ENCODE data around the gene PGP.

The PGP gene

DNA sequence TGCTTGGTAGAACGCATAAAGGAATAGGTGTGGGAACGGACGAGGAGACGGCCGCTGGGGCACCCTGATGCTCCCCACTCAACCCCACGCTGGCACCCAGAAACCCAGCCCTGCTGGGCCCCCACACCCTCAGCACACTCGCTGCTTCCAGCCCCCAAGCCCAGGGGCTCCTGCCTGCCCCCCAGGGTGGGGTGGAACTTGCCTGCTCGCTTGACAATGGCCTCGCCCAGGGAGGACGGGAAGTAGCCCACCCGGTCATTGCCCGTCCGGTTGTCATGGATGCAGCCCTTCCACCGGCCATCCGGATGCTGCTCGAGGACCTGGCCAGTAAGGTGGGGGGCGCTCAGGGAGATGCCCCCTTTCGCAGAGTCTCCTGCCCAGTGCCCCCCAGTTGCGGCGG lies 28.1 kb downstream of the PGP start:
- Histone ChIP-seq H3K27ac (ENCODE audit: low read depth, low read length) (no peak overlapping the region), H3K4me1 (ENCODE audit: control insufficient read depth in 5 of 5, insufficient read depth in 5 of 5, low read length in 5 of 5) (no peaks in the 10 kb centered on the region), H3K36me3 (ENCODE audit: control insufficient read depth in 5 of 5, insufficient read depth in 5 of 5, low read length in 5 of 5) (no peaks in the 10 kb centered on the region), H3K4me3 (ENCODE audit: low read depth in 1 of 5, low read length in 5 of 5) (no peak overlapping the region), H3K9me3 (ENCODE audit: control insufficient read depth in 5 of 5, low read length in 5 of 5) (peaks cover 0 to 6% (median 0%) of the 10 kb centered on the region in 5 donors), H3K9ac (ENCODE audit: low read length in 5 of 5) (no peak overlapping the region), H3K27me3 (ENCODE audit: control insufficient read depth in 5 of 5, insufficient read depth in 4 of 5, low read length in 5 of 5) (peaks cover 0 to 3% (median 0%) of the 10 kb centered on the region in 5 donors)

DNA sequence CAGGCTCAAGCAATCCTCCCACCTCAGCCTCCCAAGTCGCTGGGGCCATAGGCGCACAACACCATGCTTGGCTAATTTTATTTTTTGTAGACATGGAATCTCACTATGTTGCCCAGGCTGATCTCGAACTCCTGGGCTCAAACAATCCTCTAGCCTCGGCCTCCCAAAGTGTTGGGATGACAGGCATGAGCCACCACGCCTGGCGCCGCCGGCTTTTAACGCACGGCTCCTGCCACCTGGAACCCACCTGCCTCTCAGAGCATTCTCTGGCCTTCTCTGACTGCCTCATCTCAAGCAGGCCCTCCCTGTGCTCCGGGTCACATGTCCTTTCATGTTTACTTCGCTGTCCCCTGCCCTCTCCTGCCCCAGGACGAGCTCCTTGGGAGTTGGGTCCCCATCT lies 28.6 kb downstream of the PGP start:
- H3K4me3 ChIP-seq (ENCODE audit: low read depth in 1 of 5, low read length in 5 of 5) = no peak overlapping the region
- H3K4me1 ChIP-seq (ENCODE audit: control insufficient read depth in 5 of 5, insufficient read depth in 5 of 5, low read length in 5 of 5) = no peaks in the 10 kb centered on the region
- H3K36me3 ChIP-seq (ENCODE audit: control insufficient read depth in 5 of 5, insufficient read depth in 5 of 5, low read length in 5 of 5) = no peaks in the 10 kb centered on the region
- H3K9ac ChIP-seq (ENCODE audit: low read length in 5 of 5) = no peak overlapping the region
- H3K27ac ChIP-seq (ENCODE audit: low read depth, low read length) = no peak overlapping the region
- peaks cover 0 to 3% (median 0%) of the 10 kb centered on the region in 5 donors for H3K27me3 ChIP-seq (ENCODE audit: control insufficient read depth in 5 of 5, insufficient read depth in 4 of 5, low read length in 5 of 5)
- H3K9me3 ChIP-seq (ENCODE audit: control insufficient read depth in 5 of 5, low read length in 5 of 5) = peaks cover 0 to 6% (median 0%) of the 10 kb centered on the region in 5 donors

DNA sequence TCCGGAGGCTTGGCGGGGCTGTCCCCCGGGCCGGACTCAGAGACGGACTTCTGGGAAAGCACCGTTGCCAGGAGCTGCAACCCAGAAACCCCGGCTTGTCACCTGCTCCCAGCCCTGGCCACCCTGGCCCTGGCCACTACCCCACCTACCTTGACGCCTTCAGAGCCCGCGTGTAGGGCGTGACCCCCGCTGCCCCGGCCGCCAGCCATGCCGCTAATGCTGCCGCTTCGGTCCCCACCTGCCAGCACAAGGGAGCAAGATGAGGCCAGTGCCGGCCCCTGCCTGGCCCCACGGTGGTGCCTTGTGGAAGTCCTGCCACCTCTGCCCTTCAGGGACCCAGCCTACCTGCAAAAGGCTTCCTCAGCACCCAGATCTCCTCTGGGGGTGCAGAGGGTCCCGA lies 29.7 kb downstream of the PGP start:
- H3K9ac ChIP-seq (ENCODE audit: low read length in 5 of 5) = no peak overlapping the region
- H3K4me3 ChIP-seq (ENCODE audit: low read depth in 1 of 5, low read length in 5 of 5) = no peak overlapping the region
- H3K27me3 ChIP-seq (ENCODE audit: control insufficient read depth in 5 of 5, insufficient read depth in 4 of 5, low read length in 5 of 5) = peaks cover 0 to 3% (median 0%) of the 10 kb centered on the region in 5 donors
- no peak overlapping the region for H3K27ac ChIP-seq (ENCODE audit: low read depth, low read length)
- no peaks in the 10 kb centered on the region for H3K4me1 ChIP-seq (ENCODE audit: control insufficient read depth in 5 of 5, insufficient read depth in 5 of 5, low read length in 5 of 5)
- no peaks in the 10 kb centered on the region for H3K36me3 ChIP-seq (ENCODE audit: control insufficient read depth in 5 of 5, insufficient read depth in 5 of 5, low read length in 5 of 5)
- peaks cover 0 to 6% (median 0%) of the 10 kb centered on the region in 5 donors for H3K9me3 ChIP-seq (ENCODE audit: control insufficient read depth in 5 of 5, low read length in 5 of 5)

DNA sequence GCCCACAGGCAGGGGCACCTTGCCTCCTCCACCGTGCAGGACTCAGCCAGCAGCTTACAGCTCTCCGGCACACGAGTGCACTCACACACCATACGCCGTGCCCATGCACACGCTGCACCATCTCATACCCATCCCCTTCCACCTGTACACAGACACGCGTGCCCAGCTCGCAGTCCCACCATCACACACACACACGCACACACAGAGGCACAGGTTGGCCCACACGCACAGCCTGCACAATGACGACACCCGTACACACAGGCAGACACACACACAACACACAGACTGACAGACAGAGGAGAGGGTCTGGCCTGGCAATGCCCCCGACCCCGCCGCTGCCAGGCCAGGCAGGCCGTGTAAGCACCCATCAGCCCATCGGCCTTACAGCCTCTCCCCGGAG lies 30.3 kb downstream of the PGP start:
- no peak overlapping the region for H3K9ac ChIP-seq (ENCODE audit: low read length in 5 of 5)
- H3K9me3 ChIP-seq (ENCODE audit: control insufficient read depth in 5 of 5, low read length in 5 of 5) = peaks cover 0 to 6% (median 0%) of the 10 kb centered on the region in 5 donors
- no peak overlapping the region for H3K4me3 ChIP-seq (ENCODE audit: low read depth in 1 of 5, low read length in 5 of 5)
- H3K36me3 ChIP-seq (ENCODE audit: control insufficient read depth in 5 of 5, insufficient read depth in 5 of 5, low read length in 5 of 5) = no peaks in the 10 kb centered on the region
- no peak overlapping the region for H3K27ac ChIP-seq (ENCODE audit: low read depth, low read length)
- H3K4me1 ChIP-seq (ENCODE audit: control insufficient read depth in 5 of 5, insufficient read depth in 5 of 5, low read length in 5 of 5) = no peaks in the 10 kb centered on the region
- H3K27me3 ChIP-seq (ENCODE audit: control insufficient read depth in 5 of 5, insufficient read depth in 4 of 5, low read length in 5 of 5) = peaks cover 0 to 3% (median 0%) of the 10 kb centered on the region in 5 donors

DNA sequence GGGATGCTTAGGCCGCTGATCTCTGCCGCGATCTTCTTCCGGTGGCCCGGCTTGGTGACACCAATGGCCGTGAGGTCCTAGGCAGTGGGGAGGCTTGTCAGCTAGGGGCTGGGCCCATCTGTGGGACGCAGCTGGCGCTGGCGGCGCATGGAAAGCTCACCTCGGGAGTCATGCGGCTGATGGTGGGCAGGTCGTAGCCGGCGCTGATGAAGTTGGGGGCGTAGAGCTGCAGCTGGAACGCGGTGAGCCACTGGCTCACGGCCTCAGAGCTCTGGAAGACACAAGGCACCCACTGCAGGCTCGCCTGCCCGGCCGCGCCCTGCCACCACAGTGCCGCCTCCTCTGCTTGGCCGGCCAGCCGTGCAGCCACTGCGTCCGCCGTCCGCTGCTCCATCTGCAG lies 31.0 kb downstream of the PGP start:
- H3K27me3 ChIP-seq (ENCODE audit: control insufficient read depth in 5 of 5, insufficient read depth in 4 of 5, low read length in 5 of 5) = peaks cover 0 to 3% (median 0%) of the 10 kb centered on the region in 5 donors
- H3K4me1 ChIP-seq (ENCODE audit: control insufficient read depth in 5 of 5, insufficient read depth in 5 of 5, low read length in 5 of 5) = no peaks in the 10 kb centered on the region
- peaks cover 0 to 6% (median 0%) of the 10 kb centered on the region in 5 donors for H3K9me3 ChIP-seq (ENCODE audit: control insufficient read depth in 5 of 5, low read length in 5 of 5)
- H3K36me3 ChIP-seq (ENCODE audit: control insufficient read depth in 5 of 5, insufficient read depth in 5 of 5, low read length in 5 of 5) = no peaks in the 10 kb centered on the region
- H3K4me3 ChIP-seq (ENCODE audit: low read depth in 1 of 5, low read length in 5 of 5) = no peak overlapping the region
- H3K9ac ChIP-seq (ENCODE audit: low read length in 5 of 5) = no peak overlapping the region
- no peak overlapping the region for H3K27ac ChIP-seq (ENCODE audit: low read depth, low read length)

DNA sequence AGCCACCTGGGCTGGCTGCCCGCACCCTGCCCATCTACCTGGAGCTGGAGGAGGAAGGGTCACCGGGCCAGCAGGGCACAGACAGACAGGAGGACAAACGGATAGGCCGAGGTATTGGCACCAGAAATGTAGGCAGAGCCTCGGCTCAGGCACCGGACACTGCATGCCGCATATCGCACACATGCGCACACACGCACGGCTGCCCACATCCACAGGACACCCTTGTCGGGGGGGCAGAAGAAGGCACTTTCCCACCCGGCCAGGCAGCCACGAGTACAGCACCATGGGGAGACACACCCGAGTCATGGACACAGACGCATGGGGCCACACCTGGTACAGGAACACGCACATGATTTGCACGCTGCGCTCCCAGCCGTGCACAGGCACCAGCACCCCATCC lies 32.7 kb downstream of the PGP start:
- peaks cover 0 to 6% (median 0%) of the 10 kb centered on the region in 5 donors for H3K9me3 ChIP-seq (ENCODE audit: control insufficient read depth in 5 of 5, low read length in 5 of 5)
- peaks cover 0 to 9% (median 7%) of the 10 kb centered on the region in 5 donors for H3K36me3 ChIP-seq (ENCODE audit: control insufficient read depth in 5 of 5, insufficient read depth in 5 of 5, low read length in 5 of 5)
- H3K9ac ChIP-seq (ENCODE audit: low read length in 5 of 5) = no peak overlapping the region
- no peak overlapping the region for H3K4me3 ChIP-seq (ENCODE audit: low read depth in 1 of 5, low read length in 5 of 5)
- no peak overlapping the region for H3K27ac ChIP-seq (ENCODE audit: low read depth, low read length)
- H3K27me3 ChIP-seq (ENCODE audit: control insufficient read depth in 5 of 5, insufficient read depth in 4 of 5, low read length in 5 of 5) = peaks cover 0 to 3% (median 0%) of the 10 kb centered on the region in 5 donors
- no peaks in the 10 kb centered on the region for H3K4me1 ChIP-seq (ENCODE audit: control insufficient read depth in 5 of 5, insufficient read depth in 5 of 5, low read length in 5 of 5)

DNA sequence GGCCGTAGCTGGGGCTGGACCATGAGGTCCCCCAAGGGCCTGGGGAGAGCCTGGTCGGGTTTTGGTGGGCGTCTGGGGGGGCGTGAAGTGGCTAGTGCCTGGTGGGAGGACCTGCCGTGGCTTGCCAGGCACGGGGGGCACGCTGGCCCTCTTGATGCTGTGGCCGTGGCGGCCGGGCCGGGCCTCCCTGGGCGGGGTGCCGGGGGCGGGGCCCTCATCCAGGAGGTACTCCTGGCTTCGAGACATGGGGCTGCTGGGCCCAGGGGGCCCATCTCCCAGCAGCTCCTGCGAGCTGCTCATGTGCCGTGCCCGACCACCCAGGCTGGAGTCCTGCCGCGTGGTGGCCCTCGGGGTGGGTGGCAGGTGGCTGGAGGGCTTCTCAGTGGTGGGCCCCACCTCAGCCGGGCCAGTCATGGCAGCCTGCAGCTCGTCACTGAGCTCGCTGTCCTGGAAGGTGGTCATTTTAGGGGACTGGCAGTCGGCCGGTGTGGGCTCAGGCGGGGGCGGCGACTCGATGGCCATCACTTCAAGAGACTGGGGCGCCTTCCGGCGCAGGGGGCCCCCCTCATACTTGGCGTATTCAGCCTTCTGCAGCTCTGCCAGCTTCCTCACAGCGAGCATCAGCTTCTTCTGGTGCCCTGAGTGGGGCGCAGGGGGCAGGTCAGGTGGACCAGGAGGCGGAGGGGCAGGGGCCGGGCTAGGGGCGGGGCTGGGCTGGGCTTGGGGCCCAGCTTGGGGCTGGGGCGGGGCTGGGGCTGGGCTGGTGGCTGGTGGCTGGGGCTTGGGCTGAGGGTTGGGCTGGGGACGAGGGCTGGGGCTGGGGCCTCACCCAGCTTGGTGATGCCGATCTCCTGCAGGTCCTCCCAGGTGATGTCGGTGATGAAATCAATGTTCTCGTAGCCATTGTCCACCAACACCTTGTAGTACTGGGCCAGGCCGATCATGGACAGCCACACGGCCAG lies 33.4 kb downstream of the PGP start:
- no peak overlapping the region for H3K27ac ChIP-seq (ENCODE audit: low read depth, low read length)
- no peak overlapping the region for H3K9ac ChIP-seq (ENCODE audit: low read length in 5 of 5)
- no peaks in the 10 kb centered on the region for H3K4me1 ChIP-seq (ENCODE audit: control insufficient read depth in 5 of 5, insufficient read depth in 5 of 5, low read length in 5 of 5)
- peaks cover 0 to 6% (median 0%) of the 10 kb centered on the region in 5 donors for H3K9me3 ChIP-seq (ENCODE audit: control insufficient read depth in 5 of 5, low read length in 5 of 5)
- H3K4me3 ChIP-seq (ENCODE audit: low read depth in 1 of 5, low read length in 5 of 5) = no peak overlapping the region
- peaks cover 0 to 16% (median 12%) of the 10 kb centered on the region in 5 donors for H3K36me3 ChIP-seq (ENCODE audit: control insufficient read depth in 5 of 5, insufficient read depth in 5 of 5, low read length in 5 of 5)
- peaks cover 0 to 3% (median 0%) of the 10 kb centered on the region in 5 donors for H3K27me3 ChIP-seq (ENCODE audit: control insufficient read depth in 5 of 5, insufficient read depth in 4 of 5, low read length in 5 of 5)

DNA sequence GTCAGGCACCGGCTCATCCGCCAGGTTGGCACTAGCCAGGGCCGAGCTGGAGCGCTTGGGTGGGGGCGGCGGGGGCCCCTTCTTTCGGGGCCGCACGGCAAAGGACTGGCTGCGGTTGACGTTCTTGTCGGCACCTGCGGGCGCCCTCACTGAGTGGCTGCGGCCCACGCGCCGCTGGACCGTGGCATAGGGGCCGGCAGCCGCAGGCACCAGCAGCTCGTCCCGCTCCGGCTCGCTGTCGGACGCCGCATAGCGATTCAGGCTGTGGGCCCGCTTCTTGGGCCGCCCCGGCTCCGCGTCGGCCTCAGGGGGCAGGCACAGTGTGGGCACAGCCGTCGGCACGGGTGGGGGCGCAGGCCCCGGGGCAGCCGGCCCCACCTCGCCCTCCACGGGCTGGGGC lies 34.2 kb downstream of the PGP start:
- Histone ChIP-seq H3K4me1 (ENCODE audit: control insufficient read depth in 5 of 5, insufficient read depth in 5 of 5, low read length in 5 of 5) (no peaks in the 10 kb centered on the region), H3K36me3 (ENCODE audit: control insufficient read depth in 5 of 5, insufficient read depth in 5 of 5, low read length in 5 of 5) (peaks cover 0 to 24% (median 20%) of the 10 kb centered on the region in 5 donors), H3K4me3 (ENCODE audit: low read depth in 1 of 5, low read length in 5 of 5) (no peak overlapping the region), H3K27me3 (ENCODE audit: control insufficient read depth in 5 of 5, insufficient read depth in 4 of 5, low read length in 5 of 5) (peaks cover 0 to 3% (median 0%) of the 10 kb centered on the region in 5 donors), H3K27ac (ENCODE audit: low read depth, low read length) (no peak overlapping the region), H3K9me3 (ENCODE audit: control insufficient read depth in 5 of 5, low read length in 5 of 5) (peaks cover 0 to 6% (median 0%) of the 10 kb centered on the region in 5 donors), H3K9ac (ENCODE audit: low read length in 5 of 5) (no peak overlapping the region)

DNA sequence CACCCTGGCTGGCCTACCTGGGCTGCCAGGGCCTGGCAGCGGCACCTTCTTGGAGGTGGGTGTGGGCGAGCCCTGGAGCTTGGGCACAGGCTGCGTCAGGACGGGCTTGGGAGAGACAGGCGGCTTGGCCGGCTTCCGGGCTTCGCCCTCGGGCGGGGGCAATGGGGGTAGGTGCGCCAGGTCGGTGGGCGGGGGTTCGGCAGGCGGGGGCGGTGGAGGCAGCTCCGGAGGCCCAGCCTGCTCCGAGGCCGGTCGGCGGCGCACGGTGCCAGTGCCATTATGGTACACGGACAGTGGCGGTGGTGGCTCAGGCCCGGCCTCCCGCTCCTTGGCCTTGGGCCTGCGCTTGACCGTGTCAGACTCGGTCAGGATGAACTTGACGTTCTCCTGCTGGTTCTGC lies 35.1 kb downstream of the PGP start:
- H3K4me1 ChIP-seq (ENCODE audit: control insufficient read depth in 5 of 5, insufficient read depth in 5 of 5, low read length in 5 of 5) = no peaks in the 10 kb centered on the region
- peaks cover 0 to 33% (median 29%) of the 10 kb centered on the region in 5 donors for H3K36me3 ChIP-seq (ENCODE audit: control insufficient read depth in 5 of 5, insufficient read depth in 5 of 5, low read length in 5 of 5)
- no peak overlapping the region for H3K9ac ChIP-seq (ENCODE audit: low read length in 5 of 5)
- no peak overlapping the region for H3K4me3 ChIP-seq (ENCODE audit: low read depth in 1 of 5, low read length in 5 of 5)
- no peak overlapping the region for H3K27ac ChIP-seq (ENCODE audit: low read depth, low read length)
- peaks cover 0 to 6% (median 0%) of the 10 kb centered on the region in 5 donors for H3K9me3 ChIP-seq (ENCODE audit: control insufficient read depth in 5 of 5, low read length in 5 of 5)
- peaks cover 0 to 3% (median 0%) of the 10 kb centered on the region in 5 donors for H3K27me3 ChIP-seq (ENCODE audit: control insufficient read depth in 5 of 5, insufficient read depth in 4 of 5, low read length in 5 of 5)

DNA sequence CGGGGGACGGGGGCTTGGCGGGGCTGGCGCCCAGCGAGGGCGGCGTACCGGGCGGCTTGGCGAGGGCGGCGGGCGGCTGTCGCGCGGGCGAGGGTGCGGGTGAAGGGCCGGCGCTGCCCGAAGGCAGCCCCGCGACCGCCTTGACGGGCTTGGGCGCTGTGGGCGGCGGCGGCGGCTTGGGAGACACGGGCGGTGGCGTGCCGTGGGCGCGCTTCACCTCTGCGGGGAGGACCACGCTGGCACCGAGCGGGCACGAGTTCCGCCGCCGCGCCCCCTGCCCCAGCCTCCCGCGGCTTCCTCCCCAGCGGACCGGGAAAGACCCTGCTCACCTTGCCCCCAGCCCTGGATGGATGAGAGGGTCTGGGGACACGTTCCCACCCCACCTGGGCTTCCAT lies 35.5 kb downstream of the PGP start:
- Histone ChIP-seq H3K4me3 (ENCODE audit: low read depth in 1 of 5, low read length in 5 of 5) (no peak overlapping the region), H3K27me3 (ENCODE audit: control insufficient read depth in 5 of 5, insufficient read depth in 4 of 5, low read length in 5 of 5) (peaks cover 0 to 3% (median 0%) of the 10 kb centered on the region in 5 donors), H3K9me3 (ENCODE audit: control insufficient read depth in 5 of 5, low read length in 5 of 5) (peaks cover 0 to 6% (median 0%) of the 10 kb centered on the region in 5 donors), H3K4me1 (ENCODE audit: control insufficient read depth in 5 of 5, insufficient read depth in 5 of 5, low read length in 5 of 5) (no peaks in the 10 kb centered on the region), H3K27ac (ENCODE audit: low read depth, low read length) (no peak overlapping the region), H3K9ac (ENCODE audit: low read length in 5 of 5) (no peak overlapping the region), H3K36me3 (ENCODE audit: control insufficient read depth in 5 of 5, insufficient read depth in 5 of 5, low read length in 5 of 5) (peaks cover 0 to 37% (median 33%) of the 10 kb centered on the region in 5 donors)
